GM19023 (cell line): ENCODE measurements around the gene CCDC97.

Experiments
- ATAC-seq: cut with Tn5 transposase; IDR thresholded peaks from one replicate; pipeline ENCODE4 v1.9.1; 2021; ENCODE audit warnings: mild to moderate bottlenecking, moderate library complexity; ENCODE audit not compliant: unreplicated experiment

The CCDC97 gene

GRCh38 chr19:41318696-41319499, 8.9 kb downstream of the CCDC97 start:
- no peak for ATAC-seq

- no peak for ATAC-seq
These were observed 9.7 kb downstream of the CCDC97 start for GRCh38 chr19:41319500-41320184.

GRCh38 chr19:41320185-41320518, 10.2 kb downstream of the CCDC97 start:
- no peak for ATAC-seq

GRCh38 chr19:41320568-41320967, 10.6 kb downstream of the CCDC97 start:
- ATAC-seq, result no peak

DNA sequence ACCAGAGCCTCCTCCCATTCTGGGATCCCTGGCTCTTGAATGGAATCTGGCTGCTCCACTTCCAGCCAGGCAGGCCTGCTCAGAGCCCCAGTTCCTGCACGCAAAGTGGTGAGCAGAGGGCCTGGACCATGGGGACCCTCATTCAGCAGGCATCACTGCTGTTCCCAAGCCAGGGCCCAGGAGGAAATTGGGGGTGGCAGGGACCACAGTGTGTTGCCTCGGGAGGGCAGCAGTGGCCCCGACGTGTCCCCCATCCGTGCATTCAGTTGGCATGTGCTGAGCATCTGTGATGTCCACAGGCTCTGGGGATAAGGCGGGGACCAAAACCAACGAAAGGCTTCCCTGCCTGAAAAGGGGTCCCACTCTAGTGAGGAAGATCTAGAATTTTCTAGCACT, 11.2 kb downstream of the CCDC97 start:
- no peak for ATAC-seq

GRCh38 chr19:41321600-41322270, 11.8 kb downstream of the CCDC97 start:
- no peak for ATAC-seq

DNA sequence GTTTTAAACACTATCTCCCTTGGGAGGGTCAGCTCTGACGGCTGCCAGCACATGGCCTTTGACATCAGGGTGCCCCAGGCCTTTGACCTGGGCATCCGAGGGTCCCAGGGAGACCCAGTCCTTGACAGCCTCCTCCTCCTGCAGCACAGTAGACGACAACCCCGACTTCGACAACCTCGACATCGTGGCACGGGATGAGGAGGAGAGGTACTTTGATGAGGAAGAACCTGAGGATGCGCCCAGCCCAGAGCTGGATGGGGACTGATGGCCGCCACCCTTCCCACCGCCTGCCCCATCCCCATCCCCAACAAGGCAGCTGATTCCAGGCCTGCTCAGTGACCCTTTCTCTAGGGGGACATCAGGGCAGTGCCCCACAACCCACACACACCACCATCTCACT, 12.5 kb downstream of the CCDC97 start:
- no peak for ATAC-seq

DNA sequence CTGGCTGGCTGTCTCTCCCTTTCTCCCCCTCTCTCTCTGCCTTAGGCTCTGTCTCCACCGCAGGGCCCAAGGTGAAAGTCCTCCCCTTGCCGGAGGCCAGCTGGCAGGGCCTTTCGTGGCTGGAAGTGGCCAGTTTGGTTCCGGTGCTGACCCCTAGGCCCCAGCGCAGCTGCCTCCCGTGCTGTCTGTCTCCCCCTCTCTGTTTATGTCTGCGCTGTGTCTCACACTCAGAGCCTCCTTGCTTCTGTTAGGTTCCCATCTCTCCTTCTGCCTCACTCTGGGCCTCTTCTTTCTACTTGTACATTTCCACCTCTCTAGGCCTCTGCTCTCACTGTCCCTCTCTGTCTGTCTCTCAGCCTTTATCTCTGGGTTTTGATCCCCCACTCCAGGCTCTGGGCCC, 13.1 kb downstream of the CCDC97 start:
- ATAC-seq, result no peak

DNA sequence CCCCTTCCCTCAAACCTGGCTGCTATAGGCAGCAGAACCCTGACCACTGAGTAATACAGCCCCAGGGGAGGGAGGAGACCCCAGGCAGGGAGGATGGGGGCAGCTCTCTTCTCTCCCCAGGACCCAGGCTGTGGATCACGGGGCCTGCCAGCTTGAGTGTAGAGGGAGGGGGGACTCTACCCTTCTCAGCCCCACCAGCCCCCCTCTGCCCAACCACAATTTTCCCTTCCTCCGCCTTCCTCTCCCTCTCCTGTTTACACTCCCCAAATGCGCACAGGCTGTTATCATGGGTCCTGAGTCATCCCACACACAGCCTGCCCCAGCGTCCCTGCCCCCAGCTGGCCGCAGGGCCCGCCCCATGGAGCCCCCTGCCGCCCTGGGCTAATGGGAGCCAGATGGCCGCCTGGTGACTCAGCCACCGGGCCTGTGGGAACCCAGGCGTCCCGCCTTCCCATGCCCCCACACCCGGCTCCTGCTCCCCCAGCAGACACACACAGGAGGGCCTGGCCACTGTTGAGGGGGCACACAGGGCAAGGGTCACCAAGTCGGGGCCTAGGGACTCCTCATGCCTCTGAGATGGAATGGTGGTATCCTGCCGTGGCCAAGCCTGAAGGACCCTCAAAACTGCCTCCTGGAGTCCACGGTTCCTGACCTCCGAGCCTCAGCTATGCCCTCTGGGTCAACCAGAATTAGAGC, 13.6 kb downstream of the CCDC97 start:
- ATAC-seq, result no peak

- ATAC-seq, result no peak
These were observed 14.3 kb downstream of the CCDC97 start for GRCh38 chr19:41324231-41324702.

DNA sequence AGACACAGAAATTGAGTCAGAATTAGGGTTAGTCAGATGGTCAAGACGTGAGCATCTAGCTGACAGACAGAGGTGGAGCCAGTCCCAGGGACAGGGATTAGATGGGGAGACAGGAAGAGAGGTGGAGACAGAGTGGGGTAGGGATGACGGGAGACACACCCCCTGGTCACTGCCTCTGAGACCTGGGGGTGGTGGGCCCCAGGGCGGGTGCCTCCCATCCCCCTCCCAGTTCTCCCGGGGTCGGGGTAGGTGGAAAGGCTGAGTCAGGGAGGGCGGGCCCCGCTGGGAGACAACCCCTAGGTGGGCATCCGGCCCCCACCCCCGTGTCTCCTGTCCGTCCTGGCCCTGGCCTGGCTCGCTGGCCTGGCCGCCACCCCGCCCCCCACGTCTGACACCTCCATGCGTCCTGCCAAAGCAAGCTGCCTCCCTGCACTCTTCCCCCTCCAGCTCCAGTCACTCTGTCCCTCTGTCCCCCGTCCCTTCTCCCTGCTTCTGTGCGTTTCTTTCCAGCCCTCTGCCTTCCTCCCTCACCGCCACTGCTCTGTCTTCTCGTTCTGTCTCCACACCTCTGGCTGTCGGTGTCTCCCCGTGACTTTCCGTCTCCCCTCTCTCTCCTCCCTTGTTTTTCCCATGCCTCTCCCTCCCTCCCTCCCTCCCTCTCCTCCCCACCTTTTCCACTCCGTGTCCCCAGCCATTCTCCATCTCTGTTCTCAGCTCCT, 15.1 kb downstream of the CCDC97 start:
- ATAC-seq, result no peak

GRCh38 chr19:41325640-41325946, 15.6 kb downstream of the CCDC97 start:
- no peak for ATAC-seq

GRCh38 chr19:41325947-41326706, 16.2 kb downstream of the CCDC97 start:
- no peak for ATAC-seq

DNA sequence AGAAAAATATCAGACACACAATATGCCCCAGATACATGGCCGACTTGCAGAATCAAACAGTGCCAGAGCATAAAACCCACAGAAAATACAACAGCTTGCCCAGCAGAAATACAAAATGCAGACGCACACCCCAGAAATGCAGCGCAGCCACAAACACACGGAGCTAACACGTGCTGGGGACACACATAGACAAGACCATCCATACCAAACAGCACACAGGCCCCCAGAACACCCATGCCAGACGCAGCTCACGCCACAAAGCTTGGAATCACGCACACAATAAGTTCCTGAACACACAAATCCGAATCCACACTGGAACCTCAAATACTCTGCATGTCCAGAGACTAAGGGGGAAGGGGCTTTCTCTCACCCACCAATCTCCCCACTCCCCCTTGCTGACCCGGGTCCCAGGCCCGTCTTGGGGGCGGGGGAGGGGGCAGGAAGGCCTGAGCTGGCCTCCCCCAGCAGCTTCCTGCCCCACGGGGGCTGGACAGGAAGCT, 17.2 kb downstream of the CCDC97 start:
- no peak for ATAC-seq

DNA sequence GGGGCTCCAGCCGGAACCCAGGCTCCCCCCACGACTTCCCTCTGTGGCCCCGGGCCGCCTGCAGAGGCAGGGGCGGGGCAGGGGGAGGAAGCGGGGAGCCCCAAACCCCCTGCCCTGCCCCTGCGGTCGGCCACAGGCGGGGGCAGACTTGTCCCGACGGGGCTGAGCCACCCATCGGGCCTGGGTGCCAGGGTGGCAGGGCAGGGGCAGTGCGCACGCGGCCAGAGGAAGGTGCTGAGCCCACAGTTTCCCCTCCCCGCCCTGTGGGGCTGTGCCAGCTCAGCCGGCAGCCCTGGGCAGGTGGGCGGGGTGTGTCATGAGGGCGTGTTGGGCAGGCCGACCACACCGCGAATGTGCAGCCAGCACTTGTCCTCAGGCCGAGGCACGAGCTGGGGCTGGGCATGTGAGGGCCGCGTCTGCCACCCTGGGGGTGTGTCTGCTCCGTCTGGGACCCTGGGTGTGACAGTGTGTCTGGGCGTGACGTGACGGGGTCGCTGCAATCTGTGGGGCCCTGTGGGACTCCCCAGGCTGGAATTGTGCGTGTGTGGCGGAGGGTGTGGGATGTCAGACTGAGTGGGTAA, 17.7 kb downstream of the CCDC97 start:
- peak; percentile 48 for ATAC-seq

DNA sequence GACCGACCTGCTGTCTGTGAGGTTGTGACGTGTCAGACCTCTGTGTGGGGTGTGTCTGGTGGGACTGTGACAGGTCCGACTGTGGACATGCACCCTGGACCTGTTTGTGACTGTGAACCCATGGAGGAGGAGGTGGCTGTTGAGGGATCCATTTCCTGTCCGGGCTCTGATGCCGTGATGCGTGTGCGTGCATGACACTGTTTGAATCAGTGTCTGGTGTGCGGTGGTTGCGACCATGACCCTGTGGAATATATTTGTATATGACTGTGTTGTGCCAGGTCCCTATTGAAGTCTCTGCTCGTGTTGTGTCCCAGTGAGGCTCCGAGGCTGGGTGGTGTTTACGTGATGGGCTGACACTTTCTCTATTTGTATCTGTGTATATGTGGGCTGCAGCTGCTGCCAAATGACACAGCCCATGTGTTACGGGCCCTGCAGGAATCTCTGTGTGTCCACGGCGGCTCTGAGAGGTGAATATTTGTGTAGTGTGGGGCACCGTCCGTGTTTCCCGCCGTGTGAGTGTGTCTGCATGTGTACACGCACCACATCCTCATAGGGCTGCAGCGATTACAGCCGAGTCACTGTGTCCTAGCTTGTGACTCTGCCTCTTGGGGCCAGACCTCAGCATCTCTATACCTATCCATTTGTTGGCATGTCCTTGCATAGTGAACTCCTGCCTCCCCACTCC, 18.3 kb downstream of the CCDC97 start:
- no peak for ATAC-seq

DNA sequence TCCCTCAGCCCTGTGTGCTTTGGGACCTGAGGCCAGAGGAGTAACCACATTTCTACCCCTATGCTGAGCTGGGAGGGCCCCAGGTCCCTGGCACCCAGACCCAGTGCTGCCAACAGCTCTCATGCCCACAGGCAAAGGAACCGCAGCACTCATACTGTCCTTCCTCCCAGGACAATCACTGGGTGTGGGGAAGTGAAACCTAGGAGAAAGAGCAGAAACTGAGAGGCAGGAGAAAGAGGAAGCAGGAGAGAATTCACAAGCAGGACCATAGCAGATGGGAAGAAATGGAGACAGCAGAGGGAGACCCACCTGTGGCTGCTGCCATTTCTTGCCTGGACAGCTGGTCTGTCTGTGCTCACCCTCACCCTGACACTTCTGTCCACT, 18.9 kb downstream of the CCDC97 start:
- ATAC-seq, result no peak

DNA sequence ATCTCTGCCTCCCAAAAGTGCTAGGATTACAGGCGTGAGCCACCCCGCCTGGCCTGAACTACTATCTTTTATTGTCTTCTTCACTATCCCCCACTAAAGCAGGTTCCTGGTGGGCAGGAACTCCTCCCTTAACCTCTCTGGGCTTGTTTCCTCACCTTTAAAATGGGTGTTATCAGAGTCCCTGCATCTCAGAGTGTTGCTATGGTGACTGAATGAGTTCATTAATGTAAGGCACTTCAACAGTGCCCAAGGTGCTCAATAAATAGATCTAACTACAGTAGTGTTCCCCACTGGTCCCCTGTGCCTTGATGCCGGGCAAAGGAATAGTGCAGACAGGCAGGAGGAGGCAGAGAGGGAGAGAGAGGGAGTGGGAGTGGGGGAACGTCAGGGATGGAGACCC, 20.5 kb downstream of the CCDC97 start:
- no peak for ATAC-seq
